DMS 273 (cell line): ENCODE data around the gene COLEC11.

Experiments
- DNase-seq: peaks from one replicate; lab custom pipeline; 2025; ENCODE audit not compliant: unreplicated experiment; lab: John Stamatoyannopoulos, UW

Gene COLEC11

GRCh38 chr2:3584608-3585260 is 10.2 kb upstream of the COLEC11 start:
- no peak for DNase-seq

- DNase-seq: no peak
Observed at GRCh38 chr2:3585261-3586109, 9.4 kb upstream of the COLEC11 start.

- no peak for DNase-seq
Observed at GRCh38 chr2:3586220-3586619, 8.7 kb upstream of the COLEC11 start.

GRCh38 chr2:3587021-3587420 is 7.9 kb upstream of the COLEC11 start:
- DNase-seq: no peak

GRCh38 chr2:3587432-3587831 is 7.5 kb upstream of the COLEC11 start:
- DNase-seq: no peak

GRCh38 chr2:3588084-3588483 is 6.8 kb upstream of the COLEC11 start:
- no peak for DNase-seq

- DNase-seq: no peak
Observed at GRCh38 chr2:3589086-3589485, 5.8 kb upstream of the COLEC11 start.

- no peak for DNase-seq
Observed at GRCh38 chr2:3595404-3595803, 492 bp downstream of the COLEC11 start.

GRCh38 chr2:3595985-3596384 is 1.1 kb downstream of the COLEC11 start:
- no peak for DNase-seq

- no peak for DNase-seq
Observed at GRCh38 chr2:3596901-3597417, 2.0 kb downstream of the COLEC11 start.

GRCh38 chr2:3597567-3597966 is 2.7 kb downstream of the COLEC11 start:
- DNase-seq: no peak

GRCh38 chr2:3598197-3598910 is 3.4 kb downstream of the COLEC11 start:
- DNase-seq: no peak

- DNase-seq: no peak
Observed at GRCh38 chr2:3598912-3599854, 4.3 kb downstream of the COLEC11 start.

- no peak for DNase-seq
Observed at GRCh38 chr2:3600256-3600855, 5.4 kb downstream of the COLEC11 start.

GRCh38 chr2:3601561-3602271 is 6.8 kb downstream of the COLEC11 start:
- DNase-seq: no peak

- DNase-seq: no peak
Observed at GRCh38 chr2:3602553-3603339, 7.8 kb downstream of the COLEC11 start.

GRCh38 chr2:3603536-3604206 is 8.8 kb downstream of the COLEC11 start:
- no peak for DNase-seq

GRCh38 chr2:3604207-3604877 is 9.4 kb downstream of the COLEC11 start:
- DNase-seq: no peak
